K562 (cell line): ENCODE measurements around the gene P2RX2. TPM values are rescaled to one million over a fixed set of nuclear protein-coding genes. Genes with fewer than 3 reads are reported as not detected.

ENCODE experiments used
- ATAC-seq: fragments of 200-7000 bp; cut with Tn5 transposase; 3 replicates; pipeline ENCODE4 v1.9.1; 2020; ENCODE audit warnings: moderate library complexity
- BruUV-seq: library from RNA; stranded (reverse); fragments of 400-500 nt; replicated peaks from 2 replicates; lab custom pipeline; 2021; lab: Mats Ljungman, UMichigan
- CTCF ChIA-PET: fragments of 300-600 bp; formaldehyde crosslinking; extraction: SDS; loops from one replicate; lab custom pipeline; 2021; ENCODE audit warnings: low intra/inter-chr PET ratio; lab: Yijun Ruan, JAX
- POLR2A ChIA-PET: fragments of 300-600, 350-650 bp; sonication (Branson Sonifier 250); formaldehyde crosslinking; extraction: SDS; loops from one replicate; lab custom pipeline; 2021; ENCODE audit warnings: antibody characterized with exemption, inconsistent platforms; lab: Yijun Ruan, JAX
- DNase-seq, 4 experiments: peaks; one replicate each; pipeline versions ENCODE4 v3.0.0 to v3.0.0-alpha.2; 2011 to 2018; ENCODE audit warnings: low spot score in 3 of 4, mixed read lengths in 3 of 4; ENCODE audit errors: extremely low read depth in 1 of 4
- FAIRE-seq: peaks from 2 replicates; lab custom pipeline; 2011; peaks lifted over from hg19 to GRCh38; lab: Jason Lieb, UNC
- H2AFZ ChIP-seq: 2 replicates; pipeline ENCODE4 v1.6.0; 2011; ENCODE audit warnings: low read depth, low read length, control low read depth, inconsistent platforms
- H3K27ac ChIP-seq: fragments of 200-600 bp; 3 replicates; pipeline ENCODE4 v1.8.0; 2011; ENCODE audit warnings: low read depth, mild to moderate bottlenecking, control low read depth, inconsistent platforms, low read length, moderate library complexity, mixed read lengths; ENCODE audit errors: extremely low read depth
- H3K27me3 ChIP-seq, 2 experiments: fragments of 300-600 bp in 1 of 2; 2 replicates in 1 of 2; 3 replicates in 1 of 2; pipeline versions ENCODE4 v1.6.0 to v1.8.0; 2011; ENCODE audit warnings: inconsistent platforms in 2 of 2, low read length in 2 of 2, mild to moderate bottlenecking in 1 of 2, mixed read lengths in 1 of 2, moderate library complexity in 1 of 2; ENCODE audit not compliant: control insufficient read depth in 2 of 2, insufficient read depth in 2 of 2
- H3K36me3 ChIP-seq: fragments of 300-600 bp; 3 replicates; pipeline ENCODE4 v1.8.0; 2011; ENCODE audit warnings: mild to moderate bottlenecking, low read length, inconsistent platforms; ENCODE audit not compliant: control insufficient read depth, insufficient read depth
- H3K4me1 ChIP-seq, 2 experiments: fragments of 200-600 bp in 1 of 2; replicated peaks in 1 of 2; 2 replicates in 1 of 2; 3 replicates in 1 of 2; pipeline versions ENCODE4 v1.5.1 to v1.8.0; 2011; ENCODE audit warnings: inconsistent platforms in 2 of 2, low read length in 2 of 2, mild to moderate bottlenecking in 1 of 2, mixed read lengths in 1 of 2, moderate library complexity in 1 of 2; ENCODE audit not compliant: control insufficient read depth in 2 of 2, insufficient read depth in 2 of 2
- H3K4me2 ChIP-seq: 2 replicates; pipeline ENCODE4 v1.6.1; 2011; ENCODE audit warnings: low read length, control low read depth, inconsistent platforms, mixed read lengths; ENCODE audit not compliant: insufficient read depth
- H3K4me3 ChIP-seq: fragments of 200-600 bp; sonication (generic), shearing (Covaris generic); 2 replicates; pipeline ENCODE4 v1.5.1; 2016; ENCODE audit warnings: control low read depth, inconsistent platforms
- H3K79me2 ChIP-seq: fragments of 200-600 bp; 3 replicates; pipeline ENCODE4 v1.8.0; 2011; ENCODE audit warnings: low read length, inconsistent platforms; ENCODE audit not compliant: control insufficient read depth, insufficient read depth
- H3K9ac ChIP-seq, 2 experiments: 2 replicates each; pipeline versions ENCODE4 v1.6.0 to v1.6.1; 2011; ENCODE audit warnings: low read depth in 2 of 2, low read length in 2 of 2, control low read depth in 1 of 2, inconsistent platforms in 1 of 2, mild to moderate bottlenecking in 1 of 2, mixed read lengths in 1 of 2; ENCODE audit not compliant: insufficient read depth in 1 of 2
- H3K9me1 ChIP-seq: one replicate; pipeline ENCODE4 v1.6.0; 2011; ENCODE audit warnings: inconsistent platforms, mild to moderate bottlenecking, low read length, moderate library complexity; ENCODE audit not compliant: control insufficient read depth, insufficient read depth
- H3K9me3 ChIP-seq: replicated peaks from 2 replicates; pipeline ENCODE4 v1.5.1; 2011; ENCODE audit warnings: low read depth, low read length, inconsistent platforms; ENCODE audit not compliant: control insufficient read depth, insufficient read depth
- H4K20me1 ChIP-seq: replicated peaks from 2 replicates; pipeline ENCODE4 v1.6.1; 2011; ENCODE audit warnings: low read length, inconsistent platforms, mixed read lengths; ENCODE audit not compliant: control insufficient read depth, insufficient read depth
- FOXK1 ChIP-seq: sonication (generic); formaldehyde crosslinking; IDR thresholded peaks from 2 replicates; pipeline ENCODE4 v1.8.0; 2022; ENCODE audit warnings: missing genetic modification reagents, mild to moderate bottlenecking, borderline replicate concordance
- POLR2G ChIP-seq: fragments of 200-400 bp; formaldehyde crosslinking; IDR thresholded peaks from 2 replicates; pipeline ENCODE4 v1.6.1; 2017; ENCODE audit warnings: low read depth, mild to moderate bottlenecking, antibody characterized with exemption, low read length, moderate library complexity
- WGBS: fragments of 100-300 bp; shearing (Covaris generic); methylation state at CpG from one replicate; pipeline ENCODE4 v1.1.6; 2016; ENCODE audit warnings: low coverage, mixed read lengths; ENCODE audit not compliant: insufficient coverage; ENCODE audit errors: missing lambda C conversion rate; 5-methylcytosine and 5-hydroxymethylcytosine counted together
- in situ Hi-C: fragments of 300-500 bp; cut with MboI; formaldehyde crosslinking; loops from 4 replicates; pipeline ENCODE4 v1.15.0; 2018; ENCODE audit warnings: inconsistent platforms, mixed read lengths
- intact Hi-C: fragments of 100-400 bp; cut with micrococcal nuclease; formaldehyde crosslinking; loops from 2 replicates; pipeline ENCODE4 v1.14.2; 2022
- polyA plus RNA-seq, 8 experiments: library from polyadenylated mRNA; depleted of rRNA in 4 of 8; stranded (reverse) in 5 of 8; unstranded in 3 of 8; fragments of >200 nt; fragmentation: Nextera tagmentation in 2 of 8; fragmentation: Illumina TruSeq in 1 of 8; extraction: Ambion mirVana in 2 of 8; extraction: Trizol in 1 of 8; gene quantifications; 2 replicates each; pipeline versions ENCODE4 v1.2.1 to v1.2.3, GENCODE V29; 2011 to 2014; ENCODE audit warnings: inconsistent platforms in 1 of 8, missing spikeins in 1 of 8
- total RNA-seq, 7 experiments: library from RNA; depleted of rRNA in 6 of 7; stranded (reverse); fragments of >200 nt in 6 of 7; fragmentation: Illumina TruSeq in 2 of 7; extraction: Trizol in 2 of 7; gene quantifications; 2 replicates each; pipeline versions ENCODE4 v1.2.1 to v1.2.3, GENCODE V29; 2011 to 2021; ENCODE audit warnings: low replicate concordance in 1 of 7
- TF ChIP-seq, protein P1 (sequence below): fragments of 250-450 bp; sonication (Bioruptor Pico); IDR thresholded peaks from 2 replicates; pipeline ENCODE4 v1.5.0; 2021; ENCODE audit warnings: mild to moderate bottlenecking, moderate library complexity

Gene P2RX2
- total and polyA plus RNA-seq, 9 of the 15 experiments (the other 6 are each of a cell fraction or from before 2014, with no cell fraction given) = not detected

- TF ChIP-seq, protein P1, sequence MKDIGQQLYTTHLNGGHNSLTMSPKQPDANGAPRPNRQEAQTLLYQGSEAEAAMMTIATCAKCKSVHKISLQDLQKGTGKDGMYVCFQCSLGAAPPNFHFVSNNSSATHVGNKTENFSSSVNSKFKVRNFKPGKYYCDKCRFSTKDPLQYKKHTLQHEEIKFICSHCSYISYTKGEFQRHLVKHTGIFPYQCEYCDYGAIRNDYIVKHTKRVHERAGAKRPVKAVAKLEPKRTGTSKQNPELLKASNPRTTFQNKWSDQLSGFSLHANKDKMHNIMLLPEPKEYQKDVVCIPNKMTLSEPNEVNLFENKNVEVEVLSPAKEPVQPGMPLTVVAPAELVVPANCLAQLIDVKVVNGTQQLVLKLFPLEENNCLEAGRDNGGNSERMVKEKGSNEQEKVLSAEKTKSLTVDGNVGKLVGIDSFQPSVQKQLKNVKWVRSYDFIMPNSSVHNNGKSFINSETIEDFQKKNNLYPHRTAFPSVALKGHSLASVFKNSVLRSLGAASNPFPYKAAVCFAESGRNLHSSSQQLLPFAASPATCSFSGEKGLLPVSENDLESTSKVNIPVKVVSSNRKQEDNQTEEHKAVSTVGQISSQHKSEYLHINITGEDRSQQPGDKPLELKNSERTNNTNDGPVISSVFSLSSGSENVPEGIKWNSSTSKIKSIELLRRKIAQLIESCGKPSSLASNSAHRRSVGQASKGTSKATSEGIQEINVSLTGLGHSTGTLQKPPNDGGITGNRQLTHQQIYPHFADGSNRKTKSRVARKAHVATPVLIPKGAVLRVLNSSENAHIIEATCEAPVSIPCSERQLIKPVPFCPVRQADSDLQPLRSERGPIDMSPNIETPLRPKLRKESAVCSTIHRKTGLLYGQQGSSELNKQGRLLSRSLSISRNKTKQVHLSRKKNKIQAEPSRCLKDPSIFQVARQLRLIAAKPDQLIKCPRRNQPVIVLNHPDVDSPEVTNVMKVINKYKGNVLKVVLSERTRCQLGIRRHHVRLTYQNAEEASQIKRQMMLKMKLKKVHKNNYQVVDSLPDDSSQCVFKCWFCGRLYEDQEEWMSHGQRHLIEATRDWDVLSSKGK (CRISPR knock-in tag) = no peak
- TF ChIP-seq, all 486 proteins: peak for 0
Measured at GRCh38 chr12:132580701-132581292, 37.8 kb upstream of the P2RX2 start (continued).

DNA sequence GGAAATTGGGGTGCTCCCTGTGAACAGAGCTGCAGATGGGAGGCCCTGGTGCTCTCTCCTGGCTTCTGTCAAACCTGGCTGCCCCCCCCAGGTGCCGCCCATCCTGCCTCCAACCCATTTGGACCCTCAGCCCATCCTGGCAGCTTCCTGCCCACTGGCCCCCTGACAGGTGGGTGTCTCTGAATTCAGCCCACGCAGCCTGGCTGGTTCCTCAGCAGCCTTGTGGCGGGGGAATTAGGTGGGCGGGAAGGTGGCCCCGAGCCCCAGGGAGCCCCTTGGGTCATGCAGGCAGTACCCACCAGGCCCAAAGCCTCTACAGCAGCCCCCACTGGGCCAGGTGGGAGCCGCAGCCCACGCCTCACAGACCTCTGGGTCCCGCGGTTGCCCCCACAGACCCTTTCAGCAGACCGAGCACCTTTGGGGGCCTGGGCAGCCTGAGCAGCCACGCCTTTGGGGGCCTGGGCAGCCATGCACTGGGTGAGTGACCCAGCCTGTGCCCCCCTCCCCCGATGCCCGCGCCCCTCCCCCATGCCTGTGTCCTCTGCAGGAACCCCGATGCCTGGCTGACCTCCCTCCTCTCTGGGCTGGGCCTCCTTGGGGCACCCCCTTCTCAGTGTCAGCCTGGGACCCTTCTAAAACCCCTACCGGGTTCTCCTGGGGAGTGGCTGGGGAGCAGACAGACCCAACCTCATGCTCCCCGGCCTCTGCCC, 37.1 kb upstream of the P2RX2 start:
- Histone ChIP-seq H3K9me3 (no peaks in the 10 kb centered on the region), H4K20me1 (no peaks in the 10 kb centered on the region; the same call in 1 of the 2 replicates), H3K9ac (no peak overlapping the region), H3K27me3 (no peaks in the 10 kb centered on the region), H2AFZ (no peak overlapping the region), H3K9me1 (no peaks in the 10 kb centered on the region), H3K4me2 (no peak overlapping the region), H3K27ac (no peak overlapping the region), H3K79me2 (no peaks in the 10 kb centered on the region), H3K4me3 (no peak overlapping the region), H3K4me1 (peaks cover 0 to 27% of the 10 kb centered on the region in 2 experiments; a peak in 2 of 5 replicates), H3K36me3 (peaks cover 56% of the 10 kb centered on the region; the same call in 2 of the 3 replicates)
- FAIRE-seq (no peak), ATAC-seq (no peak), DNase-seq (no peak)
- ChIA-PET CTCF (no interaction called here), POLR2A (interaction anchor here (0.6 kb wide), 1 partner anchor 69 kb away, joined by 4 read pairs; no protein-coding TSS in a partner anchor)
- in situ Hi-C loops = no loop called here
- TF ChIP-seq POLR2G (peak; percentile 43; the same call in 1 of the 2 replicates), FOXK1 (CRISPR knock-in tag) (no peak)
- 75% methylated on average over 5 of the region's 17 CpGs for WGBS
- no TSS peak for BruUV-seq
- intact Hi-C loops = no loop called here
